SK-N-SH treated with all-trans-retinoic acid at 6 μM for 48 hours (cell line): Measurements from ENCODE around the gene RNF112.

Experiments used
- SNAI2 ChIP-seq: fragments of 250-450 bp; sonication (Bioruptor Pico); IDR thresholded peaks from 2 replicates; pipeline ENCODE4 v1.5.0; 2020; ENCODE audit warnings: mild to moderate bottlenecking, moderate library complexity
- ZC3H10 ChIP-seq: fragments of 250-450 bp; sonication (Bioruptor Pico); IDR thresholded peaks from 2 replicates; pipeline ENCODE4 v1.5.1; 2021; ENCODE audit warnings: mild to moderate bottlenecking, moderate library complexity

DNA sequence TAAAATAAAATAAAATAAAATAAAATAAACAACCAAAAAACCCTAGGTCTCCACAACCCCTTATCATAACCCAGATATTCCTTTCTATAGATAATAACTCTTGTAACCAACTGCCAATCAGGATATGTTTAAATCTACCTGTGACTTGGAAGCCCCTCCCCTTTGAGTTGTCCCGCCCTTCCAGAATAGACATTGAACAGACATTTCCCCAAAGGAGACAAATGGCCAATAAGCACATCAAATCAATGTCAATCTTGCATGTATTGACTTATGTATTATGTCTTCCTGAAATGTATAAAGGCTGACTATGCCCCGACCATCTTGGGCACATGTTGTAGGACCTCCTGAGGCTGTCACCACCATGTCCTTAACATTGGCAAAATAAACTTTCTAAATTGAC lies 34.2 kb upstream of the RNF112 start:
- no peak for TF ChIP-seq SNAI2 (CRISPR knock-in tag)
- no peak for TF ChIP-seq ZC3H10 (CRISPR knock-in tag)
